Measurements from ENCODE around the gene TMEM184A.

TMEM184A gene

DNA sequence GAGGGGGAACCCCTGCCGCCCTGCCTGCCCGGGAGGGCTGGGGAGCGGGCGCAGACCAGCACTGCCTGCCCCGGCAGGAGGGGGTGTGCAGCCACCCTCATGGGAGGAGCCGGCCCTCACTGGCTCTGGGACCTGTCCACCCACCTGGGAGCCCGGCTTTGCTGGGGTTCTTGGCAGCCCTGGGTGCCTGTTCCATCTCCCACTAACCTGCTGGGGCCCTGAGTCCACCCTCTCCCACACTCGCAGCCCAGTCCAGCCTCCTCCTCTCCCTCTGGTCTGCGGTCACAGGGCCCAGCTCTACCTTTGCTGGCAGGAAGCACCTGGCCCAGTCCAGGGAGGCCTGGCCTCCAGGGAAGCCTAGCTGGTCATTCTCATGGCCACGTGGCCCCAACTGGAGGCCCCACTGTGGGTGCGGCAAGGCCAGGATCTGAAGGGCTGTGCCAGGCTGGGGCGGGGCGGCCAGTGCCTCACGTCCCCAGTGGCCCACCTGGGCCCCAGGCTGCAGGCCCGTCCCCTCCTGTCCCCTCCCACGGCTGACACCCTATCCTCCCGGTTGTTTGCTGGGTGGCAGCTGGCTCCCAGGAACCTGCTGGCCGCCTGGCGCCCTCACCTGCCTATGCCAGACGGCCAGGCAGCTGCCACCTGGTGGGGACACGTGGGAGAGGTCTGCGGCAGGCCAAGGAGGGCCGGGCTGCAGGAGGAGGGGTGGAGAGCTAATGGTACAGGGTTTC is at the start of gene TMEM184A:
Gene TMEM184A (minus strand): TSS at position 393 of the 731 bp plus-strand sequence. CDS start 721 bp downstream, outside the sequence.
- no peaks in the 10 kb centered on the region for H3K4me1 Mint-ChIP-seq (ENCODE audit: low read depth)
- H3K27ac Mint-ChIP-seq: no peak within 1 kb of the TSS
- no peaks in the 10 kb centered on the region for H3K36me3 Mint-ChIP-seq (ENCODE audit: low read depth)
- intact Hi-C loops (cut with micrococcal nuclease): no loop called here
- no peak within 1 kb of the TSS for H3K4me3 Mint-ChIP-seq
- H3K9me3 Mint-ChIP-seq: no peaks in the 10 kb centered on the region
- H3K27me3 Mint-ChIP-seq: peaks cover 13% of the 10 kb centered on the region

DNA sequence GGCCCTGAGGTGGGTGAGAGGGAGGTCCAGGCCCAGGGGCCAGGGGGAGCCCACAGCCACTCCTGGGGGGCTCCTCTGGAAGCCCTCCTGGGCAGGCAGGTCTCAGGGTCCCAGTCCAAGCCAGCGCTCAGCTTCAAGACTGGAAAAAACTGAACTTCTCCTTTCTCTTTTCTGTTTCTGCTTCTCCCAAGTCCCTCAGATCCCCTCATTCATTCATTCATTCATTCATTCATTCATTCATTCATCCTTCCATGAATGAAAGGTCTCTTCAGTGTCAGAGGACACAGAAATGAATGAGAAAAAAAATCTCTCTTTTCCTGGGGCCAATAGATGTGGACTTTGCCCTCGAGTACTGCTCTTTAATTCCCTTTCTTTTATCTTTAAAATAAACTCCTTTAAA is 48.4 kb upstream of the TMEM184A start:
- Mint-ChIP-seq H3K36me3 (ENCODE audit: low read depth) (no peaks in the 10 kb centered on the region), H3K4me3 (no peak overlapping the region), H3K4me1 (ENCODE audit: low read depth) (no peaks in the 10 kb centered on the region), H3K27ac (no peak overlapping the region), H3K9me3 (no peaks in the 10 kb centered on the region), H3K27me3 (peaks cover 17% of the 10 kb centered on the region)
- intact Hi-C loops (cut with micrococcal nuclease): no loop called here

DNA sequence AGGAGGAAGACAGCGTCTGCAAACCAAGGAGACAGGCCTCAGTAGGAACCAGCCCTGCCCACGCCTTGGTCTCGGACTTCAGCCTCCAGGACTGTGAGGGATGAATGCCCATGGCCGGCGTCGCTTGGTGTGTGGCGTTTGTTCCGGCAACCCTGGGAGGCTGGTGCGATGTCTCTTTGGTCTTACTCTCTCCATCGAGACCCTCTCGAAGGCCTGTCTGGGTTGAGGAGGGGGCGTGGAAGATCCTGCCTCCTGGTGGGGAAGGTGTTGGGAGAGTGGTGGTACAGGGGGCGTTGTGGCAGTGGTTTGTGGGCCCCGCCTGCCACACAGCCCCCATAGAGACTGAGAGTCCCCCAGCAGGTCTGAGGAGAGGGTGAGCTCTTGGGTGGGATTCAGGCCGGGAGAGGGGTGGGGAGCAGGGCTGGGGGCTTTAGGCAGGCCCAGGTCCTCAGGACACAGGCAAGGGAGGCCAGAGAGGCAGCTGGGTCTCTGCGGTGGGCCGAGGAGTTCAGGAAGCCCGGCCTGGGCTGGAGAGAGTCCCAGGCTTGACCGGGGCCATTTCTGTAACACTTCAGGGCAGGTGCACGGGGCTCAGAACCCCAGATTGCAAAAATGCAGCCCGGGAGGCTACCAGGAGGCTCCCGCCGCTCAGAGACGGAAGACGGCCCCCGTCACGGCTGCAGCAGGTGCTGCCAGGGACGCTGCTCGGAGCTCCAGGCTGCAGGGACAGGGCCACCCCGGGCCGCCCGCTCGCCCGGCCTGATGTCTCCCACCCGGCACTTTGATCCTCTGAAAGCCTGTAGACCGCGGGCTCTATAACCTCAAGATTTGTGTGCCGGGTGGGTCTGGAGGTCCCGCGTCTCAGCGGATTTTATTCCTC is 47.6 kb upstream of the TMEM184A start:
- H3K36me3 Mint-ChIP-seq (ENCODE audit: low read depth): no peaks in the 10 kb centered on the region
- no peak overlapping the region for H3K4me3 Mint-ChIP-seq
- no peak overlapping the region for H3K27ac Mint-ChIP-seq
- peaks cover 4% of the 10 kb centered on the region for H3K9me3 Mint-ChIP-seq
- intact Hi-C loops (cut with micrococcal nuclease): no loop called here
- no peaks in the 10 kb centered on the region for H3K4me1 Mint-ChIP-seq (ENCODE audit: low read depth)
- peaks cover 17% of the 10 kb centered on the region for H3K27me3 Mint-ChIP-seq

DNA sequence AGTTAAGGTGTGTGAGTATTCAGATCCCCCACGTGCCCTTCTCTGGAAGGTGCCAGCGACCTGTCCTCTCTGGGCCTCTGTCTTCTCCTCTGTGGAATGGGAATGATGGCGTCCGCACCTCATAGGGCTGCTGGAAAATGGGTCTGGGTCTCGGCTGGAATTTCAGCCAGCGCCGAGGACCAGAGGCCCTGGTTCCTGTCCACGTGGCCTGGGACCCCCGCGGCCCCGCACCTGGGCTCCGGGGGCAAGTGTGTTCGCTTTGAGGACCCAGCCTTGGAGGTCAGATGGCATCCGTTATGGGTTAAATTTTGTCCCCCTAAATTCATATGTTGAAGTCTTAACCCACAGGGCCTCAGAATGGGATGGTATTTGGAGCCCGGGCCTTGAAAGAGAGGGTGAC is 46.4 kb upstream of the TMEM184A start:
- Mint-ChIP-seq H3K4me1 (ENCODE audit: low read depth) (no peaks in the 10 kb centered on the region), H3K4me3 (no peak overlapping the region), H3K36me3 (ENCODE audit: low read depth) (no peaks in the 10 kb centered on the region), H3K27me3 (peaks cover 18% of the 10 kb centered on the region), H3K9me3 (peaks cover 10% of the 10 kb centered on the region), H3K27ac (no peak overlapping the region)
- intact Hi-C loops (cut with micrococcal nuclease): no loop called here

DNA sequence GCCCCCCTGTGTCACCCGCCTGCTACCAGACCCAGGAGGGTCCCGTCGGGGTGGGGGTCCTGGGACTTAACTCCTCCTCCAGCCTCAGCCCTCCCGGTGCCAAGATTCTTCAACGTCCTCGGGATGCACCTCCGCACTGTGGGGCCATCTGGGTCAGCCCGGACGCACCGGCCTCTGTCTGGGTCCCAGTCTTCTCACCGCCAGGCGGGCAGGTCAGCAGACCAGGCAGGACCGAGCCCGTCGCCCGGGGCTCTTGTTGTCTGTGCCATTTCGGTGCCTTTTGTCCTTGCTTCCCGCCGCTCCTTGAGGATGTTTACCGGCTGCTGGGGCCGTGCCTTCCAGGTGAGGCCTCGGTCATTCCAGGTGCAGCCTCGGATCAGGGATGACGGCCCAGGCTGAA is 46.0 kb upstream of the TMEM184A start:
- H3K27me3 Mint-ChIP-seq: peaks cover 16% of the 10 kb centered on the region
- H3K4me1 Mint-ChIP-seq (ENCODE audit: low read depth): no peaks in the 10 kb centered on the region
- no peak overlapping the region for H3K4me3 Mint-ChIP-seq
- H3K27ac Mint-ChIP-seq: no peak overlapping the region
- peaks cover 10% of the 10 kb centered on the region for H3K9me3 Mint-ChIP-seq
- H3K36me3 Mint-ChIP-seq (ENCODE audit: low read depth): no peaks in the 10 kb centered on the region
- intact Hi-C loops (cut with micrococcal nuclease): no loop called here

DNA sequence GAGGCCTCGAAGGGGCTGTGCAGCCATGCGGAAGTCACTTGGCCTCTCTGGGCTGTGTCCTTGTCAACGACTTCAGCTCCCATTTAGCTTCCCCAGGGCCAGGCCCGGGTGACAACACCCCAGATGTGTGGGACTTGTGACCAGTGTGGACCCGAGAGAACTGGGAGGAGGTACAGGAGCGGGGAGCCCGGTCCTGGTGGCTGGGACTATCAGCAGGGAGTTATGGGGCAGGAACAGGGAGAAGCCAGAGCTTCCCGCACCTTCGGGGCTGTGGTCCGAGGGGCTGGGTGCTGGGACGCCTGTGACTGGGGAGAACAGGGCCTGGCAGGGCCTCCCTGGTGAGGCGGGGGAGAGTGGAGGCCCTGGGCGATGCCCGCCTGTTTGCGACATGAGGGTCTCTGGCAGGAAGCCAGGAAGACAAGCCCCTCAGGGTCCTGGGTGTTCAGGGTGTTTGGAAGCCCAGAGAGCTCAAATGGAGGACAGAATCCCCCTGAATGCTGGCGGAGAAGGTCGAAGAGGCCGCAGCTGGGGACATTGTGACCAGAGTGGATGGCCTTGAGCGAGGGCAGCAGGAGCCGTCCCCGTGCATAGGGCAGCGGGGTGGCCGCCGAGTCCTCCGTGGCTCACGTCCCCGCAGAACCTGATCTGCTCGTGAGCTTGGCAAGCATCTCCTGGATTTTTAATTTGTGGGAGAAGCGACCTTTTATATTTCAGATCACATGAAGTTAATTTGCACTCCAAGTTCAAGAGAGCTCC is 43.8 kb upstream of the TMEM184A start:
- Mint-ChIP-seq H3K27ac (no peak overlapping the region), H3K27me3 (peaks cover 9% of the 10 kb centered on the region), H3K4me1 (ENCODE audit: low read depth) (no peaks in the 10 kb centered on the region), H3K4me3 (no peak overlapping the region), H3K9me3 (peaks cover 10% of the 10 kb centered on the region), H3K36me3 (ENCODE audit: low read depth) (no peaks in the 10 kb centered on the region)
- intact Hi-C loops (cut with micrococcal nuclease): no loop called here

DNA sequence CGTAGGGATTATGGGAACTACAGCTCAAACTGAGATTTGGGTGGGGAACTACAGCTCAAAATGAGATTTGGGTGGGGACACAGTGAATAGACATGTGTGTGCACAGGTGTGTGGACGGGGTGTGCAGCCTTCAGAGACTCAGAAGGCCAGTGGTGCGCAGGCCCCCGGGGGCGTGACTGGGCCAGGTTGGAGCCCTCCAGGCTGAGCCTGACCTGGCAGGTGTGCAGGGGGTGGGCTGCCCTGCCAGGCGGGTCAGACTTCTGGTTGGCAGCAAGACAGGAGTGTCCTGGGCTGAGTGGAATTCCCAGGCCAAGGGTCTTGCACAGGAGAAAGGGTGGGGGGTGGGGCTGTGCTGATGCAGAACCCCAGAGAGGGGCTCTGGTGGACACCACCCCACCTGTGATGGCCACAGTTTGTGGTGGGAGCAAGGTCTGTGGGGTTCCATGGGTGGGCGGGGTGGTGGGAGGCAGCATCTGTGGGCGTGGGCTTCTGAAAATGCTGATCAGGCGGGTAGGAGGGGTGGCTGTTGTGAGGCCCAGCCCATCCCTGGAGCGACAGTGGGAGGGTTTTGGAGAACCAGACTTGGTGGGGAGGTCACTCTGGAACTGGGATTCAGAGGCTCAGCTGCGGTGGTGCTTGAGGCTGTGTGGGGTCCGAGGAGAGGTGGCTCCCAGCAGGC is 43.1 kb upstream of the TMEM184A start:
- no peak overlapping the region for H3K4me3 Mint-ChIP-seq
- H3K36me3 Mint-ChIP-seq (ENCODE audit: low read depth): no peaks in the 10 kb centered on the region
- H3K4me1 Mint-ChIP-seq (ENCODE audit: low read depth): no peaks in the 10 kb centered on the region
- no peak overlapping the region for H3K27ac Mint-ChIP-seq
- H3K9me3 Mint-ChIP-seq: peaks cover 10% of the 10 kb centered on the region
- intact Hi-C loops (cut with micrococcal nuclease): no loop called here
- peaks cover 9% of the 10 kb centered on the region for H3K27me3 Mint-ChIP-seq

DNA sequence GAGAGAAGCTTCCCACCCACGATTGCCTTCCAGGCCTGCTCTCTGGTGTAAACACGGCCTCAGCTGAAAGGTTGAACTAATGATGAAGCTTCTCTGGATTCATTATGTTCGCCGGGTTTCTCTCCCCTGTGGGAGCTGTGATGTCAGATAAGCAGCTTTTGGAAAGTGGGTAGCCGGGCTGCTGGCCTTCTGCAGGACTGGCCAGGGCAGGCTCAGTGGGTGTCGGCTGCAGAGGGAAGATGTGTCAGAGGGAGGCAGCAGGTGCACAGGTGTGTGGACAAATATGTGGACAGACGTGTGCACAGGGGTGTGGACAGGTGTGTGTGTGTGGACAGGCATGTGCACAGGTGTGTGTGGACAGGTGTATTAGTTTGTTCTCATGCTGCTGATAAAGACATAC is 42.3 kb upstream of the TMEM184A start:
- H3K9me3 Mint-ChIP-seq: peaks cover 10% of the 10 kb centered on the region
- intact Hi-C loops (cut with micrococcal nuclease): no loop called here
- H3K36me3 Mint-ChIP-seq (ENCODE audit: low read depth): no peaks in the 10 kb centered on the region
- H3K4me1 Mint-ChIP-seq (ENCODE audit: low read depth): no peaks in the 10 kb centered on the region
- H3K4me3 Mint-ChIP-seq: no peak overlapping the region
- peaks cover 11% of the 10 kb centered on the region for H3K27me3 Mint-ChIP-seq
- no peak overlapping the region for H3K27ac Mint-ChIP-seq

DNA sequence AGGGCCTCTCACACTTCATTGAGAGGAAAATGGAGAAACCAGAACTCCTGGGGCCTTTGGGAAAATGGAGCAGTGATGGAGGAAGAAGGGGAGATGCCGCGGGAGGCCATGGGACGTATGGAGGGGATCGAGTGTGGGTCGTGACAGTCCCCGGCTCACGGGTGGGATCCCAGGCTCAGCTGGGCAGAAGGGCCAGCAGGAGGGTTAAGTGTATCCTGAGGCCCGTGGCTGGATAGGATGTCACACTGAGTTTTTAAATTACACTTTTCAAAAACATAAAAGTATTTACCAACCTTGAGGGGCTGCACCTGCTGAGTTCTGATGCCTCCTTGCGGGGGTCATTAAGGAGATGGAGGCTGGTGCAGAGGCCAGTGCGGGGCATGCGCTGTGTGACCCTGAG is 41.8 kb upstream of the TMEM184A start:
- no peaks in the 10 kb centered on the region for H3K4me1 Mint-ChIP-seq (ENCODE audit: low read depth)
- peaks cover 16% of the 10 kb centered on the region for H3K27me3 Mint-ChIP-seq
- H3K4me3 Mint-ChIP-seq: no peak overlapping the region
- no peak overlapping the region for H3K27ac Mint-ChIP-seq
- intact Hi-C loops (cut with micrococcal nuclease): no loop called here
- peaks cover 10% of the 10 kb centered on the region for H3K9me3 Mint-ChIP-seq
- H3K36me3 Mint-ChIP-seq (ENCODE audit: low read depth): no peaks in the 10 kb centered on the region

DNA sequence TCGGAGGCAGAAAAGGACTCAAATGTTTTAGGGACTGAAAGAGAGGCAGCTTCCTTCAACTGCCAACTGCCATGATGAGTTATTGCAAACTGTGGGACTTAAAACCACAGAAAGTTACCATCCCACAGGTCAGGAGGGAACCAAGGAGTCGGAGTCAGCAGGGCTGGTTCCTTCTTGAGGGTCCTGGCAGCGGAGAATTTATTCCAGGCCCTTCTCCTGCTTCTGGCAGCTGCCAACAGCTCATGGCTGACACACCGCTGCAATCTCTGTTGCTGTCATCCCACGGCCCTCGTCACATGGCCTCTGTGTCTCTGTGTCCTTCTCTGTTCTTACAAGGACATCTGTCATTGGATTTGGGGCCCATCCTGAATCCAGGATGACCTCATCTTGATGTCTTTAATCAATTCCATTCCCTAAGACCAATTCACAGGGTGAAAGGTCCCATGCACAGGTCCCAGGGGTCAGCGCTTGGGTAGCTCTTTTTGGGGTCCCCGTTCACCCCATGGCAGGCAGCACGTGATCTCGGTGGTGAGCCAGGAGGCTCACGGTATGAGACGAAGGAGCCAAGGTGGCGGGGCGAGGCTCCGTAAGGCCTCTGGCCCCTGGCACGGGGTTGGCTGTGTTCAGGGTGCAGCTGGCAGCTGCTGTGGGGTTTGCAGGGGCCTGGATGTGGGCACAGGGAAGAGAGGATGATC is 41.2 kb upstream of the TMEM184A start:
- H3K4me1 Mint-ChIP-seq (ENCODE audit: low read depth): no peaks in the 10 kb centered on the region
- intact Hi-C loops (cut with micrococcal nuclease): no loop called here
- peaks cover 22% of the 10 kb centered on the region for H3K27me3 Mint-ChIP-seq
- H3K27ac Mint-ChIP-seq: no peak overlapping the region
- peaks cover 10% of the 10 kb centered on the region for H3K9me3 Mint-ChIP-seq
- H3K36me3 Mint-ChIP-seq (ENCODE audit: low read depth): no peaks in the 10 kb centered on the region
- H3K4me3 Mint-ChIP-seq: no peak overlapping the region

DNA sequence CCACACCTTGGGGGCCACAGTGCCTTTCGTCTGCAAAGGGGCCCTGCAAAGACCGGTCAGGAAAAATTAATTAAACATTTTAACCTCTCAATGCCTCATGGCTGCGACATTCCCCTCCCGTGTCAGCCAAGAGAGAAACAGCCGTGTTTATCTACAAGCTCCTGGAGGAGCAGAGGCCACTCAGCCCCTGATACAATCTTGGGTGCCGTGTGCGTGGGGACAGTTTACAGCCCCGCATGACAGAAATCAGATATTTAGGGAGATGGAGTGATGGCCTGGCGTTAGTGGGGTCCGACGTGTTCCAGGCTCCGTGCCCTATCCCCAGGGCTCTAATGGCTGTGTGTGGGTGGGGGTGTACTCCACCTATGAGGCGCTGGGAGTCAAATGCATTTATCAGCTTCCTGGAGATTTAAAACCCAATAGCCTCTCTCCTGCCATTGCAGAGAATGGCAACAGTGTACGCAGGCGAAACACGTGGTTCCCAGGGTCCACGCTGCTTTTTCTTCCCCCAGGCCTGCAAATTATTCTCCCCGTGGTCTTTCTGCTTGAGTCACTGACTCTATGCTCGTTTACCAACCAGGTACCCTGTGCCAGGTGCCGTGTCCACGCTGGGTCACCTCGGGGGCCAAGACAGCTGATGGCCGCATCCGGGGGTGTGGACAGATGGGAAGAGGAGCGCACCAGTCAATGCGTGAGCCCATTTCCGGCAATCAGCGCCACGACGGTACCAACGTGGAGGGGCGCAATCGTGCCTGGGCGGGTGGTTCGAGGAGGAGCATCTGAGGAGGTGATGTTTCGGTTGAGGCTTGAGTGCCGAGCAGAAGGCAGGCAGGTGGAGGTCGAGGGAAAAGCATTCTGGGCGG is 40.4 kb upstream of the TMEM184A start:
- intact Hi-C loops (cut with micrococcal nuclease): no loop called here
- Mint-ChIP-seq H3K27me3 (peaks cover 30% of the 10 kb centered on the region), H3K36me3 (ENCODE audit: low read depth) (no peaks in the 10 kb centered on the region), H3K4me3 (no peak overlapping the region), H3K4me1 (ENCODE audit: low read depth) (no peaks in the 10 kb centered on the region), H3K27ac (no peak overlapping the region), H3K9me3 (peaks cover 10% of the 10 kb centered on the region)

DNA sequence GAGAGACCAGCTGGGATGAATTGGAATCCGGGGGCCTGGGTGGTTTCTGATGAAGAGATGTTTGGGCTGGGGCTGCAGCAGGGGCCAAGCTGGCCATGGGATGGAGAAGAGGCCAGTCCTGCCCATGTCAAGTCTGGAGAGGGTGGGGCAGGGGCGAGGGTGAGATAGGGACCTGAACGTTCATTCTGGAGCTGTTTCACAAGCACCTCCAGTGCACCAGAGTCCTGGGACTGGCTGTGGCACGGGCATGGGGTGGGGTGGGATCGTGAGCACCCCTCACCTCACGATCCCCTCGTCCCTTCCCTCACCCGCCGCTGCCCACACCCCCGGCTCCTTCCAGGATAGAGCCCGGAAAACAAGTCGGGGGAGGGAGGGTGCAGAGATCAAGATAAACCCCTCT is 39.6 kb upstream of the TMEM184A start:
- Mint-ChIP-seq H3K4me1 (ENCODE audit: low read depth) (no peaks in the 10 kb centered on the region), H3K9me3 (peaks cover 10% of the 10 kb centered on the region), H3K4me3 (no peak overlapping the region), H3K27me3 (peaks cover 32% of the 10 kb centered on the region), H3K36me3 (ENCODE audit: low read depth) (no peaks in the 10 kb centered on the region), H3K27ac (no peak overlapping the region)
- intact Hi-C loops (cut with micrococcal nuclease): no loop called here

All from dendritic cell treated with granulocyte-macrophage colony-stimulating factor and Interleukin-4, amounts not matched to agents 40 ng/mL and 50 ng/mL, for 4 days (primary cell).